ENCODE measurements around the gene ZNF729.

The ZNF729 gene

DNA sequence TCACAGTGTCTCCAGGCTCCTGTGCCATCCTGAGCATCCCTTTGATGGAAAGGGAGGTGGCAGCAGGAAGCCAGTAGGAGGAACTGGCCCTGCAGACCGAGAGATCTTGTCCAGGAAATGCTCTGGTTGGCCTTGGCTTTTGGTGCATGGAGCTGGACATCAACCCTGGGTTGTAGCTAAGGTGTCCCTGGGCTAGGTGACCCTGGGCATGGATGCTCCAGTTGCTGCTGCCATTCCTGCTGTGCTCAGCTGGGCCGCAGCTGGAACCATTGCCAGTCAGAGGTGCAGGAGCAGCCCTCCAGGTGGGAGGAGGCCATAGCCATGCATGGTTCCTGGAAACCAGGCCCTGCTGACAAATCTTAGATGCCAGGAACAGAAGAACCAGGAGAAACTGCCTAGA, 68.4 kb downstream of the ZNF729 start:
- no peak overlapping the region for H3K4me3 ChIP-seq (ENCODE audit: low read length, poor library complexity, severe bottlenecking)
- H3K27me3 ChIP-seq (ENCODE audit: insufficient read depth, low read length, poor library complexity, severe bottlenecking): no peaks in the 10 kb centered on the region
- no peak overlapping the region for H3K9ac ChIP-seq (ENCODE audit: low read depth, low read length, poor library complexity, severe bottlenecking)
- H3K9me2 ChIP-seq (replicated peaks; ENCODE audit: low read depth, low read length): no peaks in the 10 kb centered on the region
- no peaks in the 10 kb centered on the region for H3K79me2 ChIP-seq (ENCODE audit: insufficient read depth, low read length)
- H3F3A ChIP-seq (ENCODE audit: low read depth): no peaks in the 10 kb centered on the region
- TF ChIP-seq, protein P1, sequence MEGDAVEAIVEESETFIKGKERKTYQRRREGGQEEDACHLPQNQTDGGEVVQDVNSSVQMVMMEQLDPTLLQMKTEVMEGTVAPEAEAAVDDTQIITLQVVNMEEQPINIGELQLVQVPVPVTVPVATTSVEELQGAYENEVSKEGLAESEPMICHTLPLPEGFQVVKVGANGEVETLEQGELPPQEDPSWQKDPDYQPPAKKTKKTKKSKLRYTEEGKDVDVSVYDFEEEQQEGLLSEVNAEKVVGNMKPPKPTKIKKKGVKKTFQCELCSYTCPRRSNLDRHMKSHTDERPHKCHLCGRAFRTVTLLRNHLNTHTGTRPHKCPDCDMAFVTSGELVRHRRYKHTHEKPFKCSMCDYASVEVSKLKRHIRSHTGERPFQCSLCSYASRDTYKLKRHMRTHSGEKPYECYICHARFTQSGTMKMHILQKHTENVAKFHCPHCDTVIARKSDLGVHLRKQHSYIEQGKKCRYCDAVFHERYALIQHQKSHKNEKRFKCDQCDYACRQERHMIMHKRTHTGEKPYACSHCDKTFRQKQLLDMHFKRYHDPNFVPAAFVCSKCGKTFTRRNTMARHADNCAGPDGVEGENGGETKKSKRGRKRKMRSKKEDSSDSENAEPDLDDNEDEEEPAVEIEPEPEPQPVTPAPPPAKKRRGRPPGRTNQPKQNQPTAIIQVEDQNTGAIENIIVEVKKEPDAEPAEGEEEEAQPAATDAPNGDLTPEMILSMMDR (conservative IDR thresholded peaks at IDR 0.05; ENCODE audit: low read length): no peak
- TF ChIP-seq EZH2phosphoT487 (IDR thresholded peaks at IDR 0.05; ENCODE audit: borderline replicate concordance): no peak
- H3K9me3 ChIP-seq (ENCODE audit: insufficient read depth, low read depth, low read length): peaks cover 5% of the 10 kb centered on the region; the same call in 1 of the 2 replicates
- H3K4me1 ChIP-seq (ENCODE audit: insufficient read depth, low read length, poor library complexity, severe bottlenecking): no peaks in the 10 kb centered on the region
- no peak overlapping the region for H3K4me2 ChIP-seq (ENCODE audit: low read depth, low read length, poor library complexity, severe bottlenecking)
- no peak overlapping the region for H2AFZ ChIP-seq (ENCODE audit: low read length)
- H4K20me1 ChIP-seq (ENCODE audit: insufficient read depth, low read length, poor library complexity, severe bottlenecking): no peaks in the 10 kb centered on the region
- H3K36me3 ChIP-seq (ENCODE audit: insufficient read depth, low read length): no peaks in the 10 kb centered on the region
